Hepatocyte (in vitro differentiated cells): ENCODE data around the gene CDKN2AIPNL.

Source experiments
- CTCF ChIP-seq: fragments of 200-600 bp; sonication (generic); IDR thresholded peaks from 2 replicates; pipeline ENCODE4 v1.5.1; 2016; ENCODE audit warnings: antibody characterized with exemption, mild to moderate bottlenecking; ENCODE audit not compliant: poor library complexity
- EZH2 ChIP-seq: fragments of 200-600 bp; sonication (generic); IDR thresholded peaks from 2 replicates; pipeline ENCODE4 v1.6.1; 2016; ENCODE audit warnings: antibody characterized with exemption, mild to moderate bottlenecking, borderline replicate concordance
- EZH2phosphoT487 ChIP-seq: fragments of 200-600 bp; sonication (generic); IDR thresholded peaks from one replicate; pipeline ENCODE4 v1.6.1; 2018; ENCODE audit warnings: antibody characterized with exemption, mild to moderate bottlenecking, low read depth, moderate library complexity; ENCODE audit not compliant: unreplicated experiment, severe bottlenecking

GRCh38 chr5:134445856-134446818 is 34.5 kb upstream of the CDKN2AIPNL start:
- TF ChIP-seq CTCF (no peak), EZH2 (no peak), EZH2phosphoT487 (no peak)
